Adipose tissue (tissue), 3 donors: Measurements from ENCODE around the gene NPTX1. TPM values are rescaled to one million over a fixed set of nuclear protein-coding genes. Genes with fewer than 3 reads are reported as not detected.

Experiments used
- H3K27ac ChIP-seq: one replicate; pipeline ENCODE4 v1.5.1; 2013; ENCODE audit warnings: low read depth, low read length
- whole genome bisulfite sequencing, 3 donors: extraction: QIAGEN DNeasy Blood & Tissue Kit; methylation state at CpG; one replicate each; pipeline ENCODE4 v1.1.7; 2013; 5-methylcytosine and 5-hydroxymethylcytosine counted together
- polyA plus RNA-seq, 3 donors: library from polyadenylated mRNA; stranded (reverse); fragments of 200-250 nt; gene quantifications; one replicate each; pipeline ENCODE4 v1.2.3, GENCODE V29; 2013
- donor health status: healthy with polysubstance abuse.
- donor health status: Bipolar disorder and iron deficiency.
- donor health status: healthy.

The NPTX1 gene
- polyA plus RNA-seq, 3 donors: 0.05 to 0.19 TPM; not detected in 1

DNA sequence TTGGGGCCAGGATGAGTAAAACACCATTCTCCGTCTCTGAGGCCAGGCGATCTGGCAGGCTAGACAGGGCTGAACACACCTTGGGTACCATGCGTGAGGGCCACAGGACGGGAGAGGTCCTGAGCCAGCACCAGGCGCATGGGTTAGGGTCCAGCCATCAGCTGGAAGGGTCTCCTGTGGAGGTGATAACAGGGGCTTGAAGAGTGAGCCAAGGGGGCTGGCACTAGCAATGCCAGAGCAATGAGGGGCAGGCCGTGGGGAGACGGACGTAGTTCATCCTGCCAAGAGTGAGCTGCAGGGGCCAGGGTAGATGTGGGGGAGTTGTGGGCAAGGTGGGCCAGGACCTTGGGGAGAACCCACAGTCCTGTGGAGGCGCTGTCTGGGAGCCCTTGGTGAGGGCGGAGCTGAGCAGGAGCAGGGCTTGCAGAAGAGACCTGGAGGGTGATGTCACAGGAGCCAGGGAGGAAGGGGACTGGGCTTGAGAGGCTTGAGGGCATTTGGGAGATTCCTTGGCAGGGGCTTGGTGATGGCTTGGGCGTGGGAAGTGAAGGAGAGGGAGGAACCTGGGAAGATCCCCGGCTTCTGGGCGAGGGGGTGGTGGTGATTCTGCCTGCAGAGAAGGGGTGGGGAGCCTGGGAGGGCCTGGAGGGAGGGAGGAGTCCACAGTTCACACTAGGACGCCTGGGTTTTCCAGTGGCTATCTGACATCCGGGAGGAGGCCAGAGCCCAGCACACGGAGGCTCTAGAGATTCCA, 6.3 kb upstream of the NPTX1 start:
- 54 to 65% (median 59%) methylated on average over 16 of the region's 16 CpGs for WGBS, 3 donors
- H3K27ac ChIP-seq: no peak overlapping the region

GRCh38 chr17:80482058-80482318, 5.6 kb upstream of the NPTX1 start:
- 79 to 87% (median 80%) methylated on average over 4 of the region's 4 CpGs for WGBS, 3 donors
- no peak overlapping the region for H3K27ac ChIP-seq

DNA sequence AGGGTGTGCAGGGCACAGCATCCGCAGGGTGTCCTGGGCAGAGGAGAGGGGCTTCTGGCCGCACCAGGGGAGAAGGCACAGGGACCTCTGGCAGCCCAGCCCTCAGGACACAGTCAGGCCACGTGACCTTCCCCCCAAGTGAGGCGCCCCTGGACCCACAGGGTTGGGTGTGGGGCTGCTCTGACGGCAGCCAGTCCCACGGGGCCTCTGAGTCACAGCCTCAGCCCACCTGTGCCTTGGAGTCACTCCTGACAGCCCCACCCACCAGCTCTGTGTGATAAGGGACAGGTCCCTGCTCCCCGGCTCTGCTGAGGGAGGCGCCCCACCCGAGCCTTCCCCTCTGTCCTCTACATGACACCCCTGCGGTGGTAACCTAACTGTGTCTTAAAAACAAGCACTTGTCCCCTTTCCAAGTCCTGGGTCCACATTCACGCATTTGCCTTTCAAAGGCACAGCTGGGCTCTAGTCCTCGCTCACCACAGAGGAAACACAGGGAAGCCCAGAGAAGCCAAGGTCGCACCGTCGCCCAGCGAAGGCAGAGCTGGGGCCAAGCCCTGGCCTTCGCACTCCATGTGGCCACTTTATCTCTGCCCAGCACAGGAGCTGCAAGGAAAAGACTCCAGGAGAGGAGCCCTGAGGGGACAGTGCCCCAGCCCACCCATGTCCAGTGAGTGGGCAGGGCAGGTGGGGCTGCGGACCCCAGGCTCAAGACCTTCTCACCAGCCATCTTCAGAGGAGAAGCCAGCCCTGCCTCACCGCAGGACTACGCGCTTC, 5.1 kb upstream of the NPTX1 start:
- 35 to 46% (median 40%) methylated on average over 20 to 21 of the region's 21 CpGs for WGBS, 3 donors
- H3K27ac ChIP-seq: no peak overlapping the region

DNA sequence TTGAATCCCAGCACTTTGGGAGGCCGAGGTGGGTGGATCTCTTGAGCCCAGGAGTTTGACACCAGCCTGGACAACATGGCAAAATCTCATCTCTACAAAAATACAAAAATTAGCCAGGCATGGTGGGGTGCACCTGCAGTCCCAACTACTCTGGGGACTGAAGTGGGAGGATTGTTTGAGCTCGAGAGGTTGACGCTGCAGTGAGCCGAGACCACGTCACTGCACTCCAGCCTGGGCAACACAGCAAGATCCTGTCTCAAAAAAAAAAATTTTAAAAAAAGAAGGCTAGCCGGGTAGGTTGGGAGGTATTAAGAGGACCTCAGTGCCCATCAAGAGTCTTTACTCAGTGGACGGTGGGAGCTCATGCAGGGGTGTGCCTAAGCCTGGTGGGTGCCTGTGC, 3.8 kb upstream of the NPTX1 start:
- WGBS, 3 donors: 81 to 88% (median 88%) methylated on average over 7 of the region's 7 CpGs
- no peak overlapping the region for H3K27ac ChIP-seq

GRCh38 chr17:80479246-80479566, 2.8 kb upstream of the NPTX1 start:
- 45 to 57% (median 52%) methylated on average over 9 of the region's 9 CpGs for WGBS, 3 donors
- H3K27ac ChIP-seq: no peak overlapping the region

DNA sequence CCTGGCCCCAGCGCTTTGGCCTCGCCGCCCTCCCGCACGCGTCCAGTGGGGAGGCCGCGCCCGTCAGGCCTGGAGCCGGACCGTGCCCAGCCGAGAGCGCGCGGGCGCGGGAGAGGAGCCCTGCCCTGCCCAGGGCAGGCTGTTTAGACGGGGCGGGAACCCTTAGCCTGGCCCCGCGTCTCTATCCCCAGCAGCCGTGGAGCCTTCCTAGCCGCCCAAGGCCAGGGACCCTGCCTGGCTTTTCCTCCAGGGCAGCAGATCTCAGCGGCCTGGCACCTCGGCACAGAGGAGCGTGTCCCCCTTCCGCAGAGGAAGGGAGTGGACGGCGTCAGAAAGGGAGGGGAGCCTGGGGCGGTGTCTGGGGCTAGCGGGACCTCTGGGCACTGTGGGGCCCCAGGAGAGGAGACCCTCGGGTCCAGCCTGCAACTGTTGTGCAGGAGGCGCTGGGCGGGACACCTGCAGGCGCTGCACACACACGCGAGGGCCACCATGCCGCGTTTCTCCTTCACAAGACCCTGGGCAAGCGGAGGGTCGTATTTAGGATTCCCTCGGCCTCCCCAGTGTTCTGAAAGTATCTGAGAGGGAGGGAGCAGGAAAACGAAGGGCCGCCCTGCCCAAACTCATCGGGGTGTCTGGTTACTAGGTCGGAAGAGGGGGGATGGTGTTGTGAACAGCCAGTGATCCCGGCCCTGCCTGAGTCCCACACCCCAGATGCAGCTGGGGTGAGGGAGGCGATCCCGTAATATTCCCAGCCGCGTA, 2.3 kb upstream of the NPTX1 start:
- WGBS, 3 donors: 7 to 8% (median 8%) methylated on average over 38 to 51 of the region's 51 CpGs
- H3K27ac ChIP-seq: no peak overlapping the region

- H3K27ac ChIP-seq: no peak overlapping the region
- WGBS, 3 donors: 2 to 3% (median 2%) methylated on average over 74 to 103 of the region's 103 CpGs
These were observed 1.5 kb upstream of the NPTX1 start for GRCh38 chr17:80477647-80478478.

DNA sequence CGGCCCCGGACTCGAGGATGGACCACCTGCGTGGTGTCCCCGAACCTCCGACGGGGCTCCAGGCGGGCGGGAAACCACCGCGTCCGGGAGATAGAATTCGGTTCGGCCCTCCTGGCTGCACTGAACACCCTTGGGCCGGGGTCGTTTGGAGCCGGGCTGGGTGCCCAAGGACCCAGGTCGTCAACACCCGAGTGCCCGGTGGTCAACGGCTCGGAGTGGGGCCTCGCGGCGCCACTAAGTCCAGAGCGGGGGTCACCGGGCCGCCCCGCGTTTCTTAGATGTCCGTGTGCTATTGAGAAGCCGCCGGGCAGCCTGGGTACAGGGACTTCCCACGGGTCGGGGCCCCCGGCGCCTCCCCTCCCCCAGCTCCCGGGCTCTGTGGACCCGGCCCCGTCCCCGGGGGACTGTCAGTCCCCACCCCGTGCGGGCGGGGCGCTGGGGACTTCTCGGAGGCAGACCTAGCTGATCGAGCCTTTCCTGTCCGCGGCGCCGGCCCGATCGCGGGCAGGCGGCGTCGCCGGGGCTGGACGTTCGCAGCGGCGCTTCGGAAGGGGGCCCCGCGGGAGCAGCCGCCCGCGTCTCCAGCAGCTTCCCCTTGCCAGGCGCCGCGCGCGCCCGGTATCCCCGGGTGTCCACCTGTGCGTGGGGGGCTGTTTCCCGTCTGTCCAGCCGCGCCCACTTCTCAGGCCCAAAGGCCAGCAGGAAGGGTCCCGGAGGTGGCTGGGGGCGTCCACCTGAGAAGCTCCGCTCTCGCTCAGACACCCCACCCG, 655 bp upstream of the NPTX1 start:
- WGBS, 3 donors: 1 to 2% (median 1%) methylated on average over 73 to 84 of the region's 84 CpGs
- H3K27ac ChIP-seq: no peak overlapping the region

GRCh38 chr17:80474961-80475909, 1.2 kb downstream of the NPTX1 start:
- WGBS, 3 donors: 3% methylated on average over 51 to 55 of the region's 55 CpGs
- no peak overlapping the region for H3K27ac ChIP-seq

GRCh38 chr17:80474231-80474960, 2.0 kb downstream of the NPTX1 start:
- H3K27ac ChIP-seq: no peak overlapping the region
- whole genome bisulfite sequencing, 3 donors: 17 to 21% (median 21%) methylated on average over 16 of the region's 16 CpGs

- WGBS, 3 donors: 53 to 59% (median 55%) methylated on average over 6 to 7 of the region's 7 CpGs
- H3K27ac ChIP-seq: no peak overlapping the region
These were observed 2.7 kb downstream of the NPTX1 start for GRCh38 chr17:80473701-80474100.

GRCh38 chr17:80472996-80473395, 3.4 kb downstream of the NPTX1 start:
- H3K27ac ChIP-seq: no peak overlapping the region
- 79 to 89% (median 87%) methylated on average over 12 of the region's 12 CpGs for WGBS, 3 donors

DNA sequence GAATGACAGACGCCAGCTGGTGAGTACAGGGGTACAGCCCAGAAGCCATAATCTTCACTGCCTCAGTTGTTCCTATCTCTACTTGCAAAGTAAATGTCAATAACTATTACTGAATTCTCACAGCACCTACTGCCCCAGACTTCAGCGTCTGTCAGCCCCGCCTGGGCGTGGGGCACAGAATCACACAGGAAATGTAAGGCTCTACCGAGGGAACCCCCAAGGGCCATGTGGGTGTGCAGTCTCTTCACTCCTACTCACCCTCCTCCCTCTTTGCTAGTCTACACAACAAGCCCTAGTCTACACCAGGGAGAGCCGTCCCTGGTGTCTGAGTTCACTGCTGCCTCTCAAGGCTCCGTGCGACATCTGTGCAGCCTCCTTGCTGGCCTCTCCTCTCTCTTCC, 4.5 kb downstream of the NPTX1 start:
- no peak overlapping the region for H3K27ac ChIP-seq
- WGBS, 3 donors: 76 to 79% (median 78%) methylated on average over 8 of the region's 8 CpGs

GRCh38 chr17:80470603-80471002, 5.8 kb downstream of the NPTX1 start:
- no peak overlapping the region for H3K27ac ChIP-seq
- WGBS, 3 donors: 81 to 85% (median 83%) methylated on average over 21 of the region's 21 CpGs

GRCh38 chr17:80469667-80470066, 6.7 kb downstream of the NPTX1 start:
- 77 to 81% (median 80%) methylated on average over 11 of the region's 11 CpGs for WGBS, 3 donors
- no peak overlapping the region for H3K27ac ChIP-seq

- WGBS, 3 donors: 71 to 73% (median 71%) methylated on average over 28 of the region's 28 CpGs
- no peak overlapping the region for H3K27ac ChIP-seq
These were observed 7.5 kb downstream of the NPTX1 start for GRCh38 chr17:80468781-80469493.
